ENCODE results near the gene RIN1. TPM values are rescaled to one million over a fixed set of nuclear protein-coding genes. Genes with fewer than 3 reads are reported as not detected.
"Not testable (repeated sequence)": the region's sequence is repeated elsewhere in the genome, so short reads cannot be mapped to it uniquely, and the experiment has no call there.

Gene RIN1, protein sequence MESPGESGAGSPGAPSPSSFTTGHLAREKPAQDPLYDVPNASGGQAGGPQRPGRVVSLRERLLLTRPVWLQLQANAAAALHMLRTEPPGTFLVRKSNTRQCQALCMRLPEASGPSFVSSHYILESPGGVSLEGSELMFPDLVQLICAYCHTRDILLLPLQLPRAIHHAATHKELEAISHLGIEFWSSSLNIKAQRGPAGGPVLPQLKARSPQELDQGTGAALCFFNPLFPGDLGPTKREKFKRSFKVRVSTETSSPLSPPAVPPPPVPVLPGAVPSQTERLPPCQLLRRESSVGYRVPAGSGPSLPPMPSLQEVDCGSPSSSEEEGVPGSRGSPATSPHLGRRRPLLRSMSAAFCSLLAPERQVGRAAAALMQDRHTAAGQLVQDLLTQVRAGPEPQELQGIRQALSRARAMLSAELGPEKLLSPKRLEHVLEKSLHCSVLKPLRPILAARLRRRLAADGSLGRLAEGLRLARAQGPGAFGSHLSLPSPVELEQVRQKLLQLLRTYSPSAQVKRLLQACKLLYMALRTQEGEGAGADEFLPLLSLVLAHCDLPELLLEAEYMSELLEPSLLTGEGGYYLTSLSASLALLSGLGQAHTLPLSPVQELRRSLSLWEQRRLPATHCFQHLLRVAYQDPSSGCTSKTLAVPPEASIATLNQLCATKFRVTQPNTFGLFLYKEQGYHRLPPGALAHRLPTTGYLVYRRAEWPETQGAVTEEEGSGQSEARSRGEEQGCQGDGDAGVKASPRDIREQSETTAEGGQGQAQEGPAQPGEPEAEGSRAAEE
- total RNA-seq, result 0.82 TPM

GRCh38 chr11:66336234-66337102, at the start of gene RIN1:
RIN1 (minus strand) TSS chr11:66336434; CDS start chr11:66336402, 32 bp downstream.
- DNase-seq (ENCODE audit: low spot score in 2 of 2), result peak; percentile 69 to 91
- FAIRE-seq, result no peak

- not testable (repeated sequence) for FAIRE-seq; DNase-seq (ENCODE audit: low spot score in 2 of 2)
Measured at GRCh38 chr11:66384316-66384715, 48.1 kb upstream of the RIN1 start.

DNA sequence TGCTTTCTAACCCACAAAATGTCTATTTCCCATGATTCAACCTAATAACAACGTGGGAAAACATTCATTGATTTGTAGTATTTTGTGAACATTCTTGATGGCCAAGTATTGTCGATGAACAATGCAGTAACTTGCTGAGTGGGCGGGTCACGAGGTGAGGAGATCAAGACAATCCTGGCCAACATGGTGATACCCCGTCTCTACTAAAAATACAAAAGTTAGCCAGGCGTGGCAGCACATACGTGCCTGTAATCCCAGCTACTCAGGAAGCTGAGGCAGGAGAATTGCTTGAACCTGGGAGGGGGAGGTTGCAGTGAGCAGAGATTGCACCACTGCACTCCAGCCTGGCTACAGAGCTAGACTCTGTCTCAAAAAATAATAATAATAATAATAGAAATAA, 44.0 kb upstream of the RIN1 start:
- not testable (repeated sequence) for DNase-seq (ENCODE audit: low spot score in 2 of 2); FAIRE-seq

GRCh38 chr11:66373690-66374287, 37.6 kb upstream of the RIN1 start:
- DNase-seq (ENCODE audit: low spot score in 2 of 2); FAIRE-seq: not testable (repeated sequence)

DNA sequence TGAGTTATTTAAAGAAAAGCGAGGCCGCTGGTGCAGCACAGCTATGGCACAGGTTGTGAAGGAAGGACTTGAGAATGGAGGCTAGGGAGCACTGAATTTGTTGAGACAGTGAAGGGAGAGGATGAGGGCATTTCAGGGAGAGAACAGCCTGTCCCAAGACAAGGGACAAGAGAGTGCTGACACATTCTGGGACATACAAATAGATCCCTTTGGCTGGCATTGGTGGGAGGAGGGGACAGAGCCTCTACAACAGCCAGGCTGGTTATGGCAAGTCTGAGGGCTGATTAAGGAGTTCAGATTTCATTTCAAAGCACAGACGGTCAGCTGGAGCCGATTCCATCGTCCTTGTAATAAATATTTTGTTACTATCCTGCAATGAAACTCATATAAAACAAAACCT, 37.0 kb upstream of the RIN1 start:
- no peak for DNase-seq (ENCODE audit: low spot score in 2 of 2)

GRCh38 chr11:66371627-66372415, 35.6 kb upstream of the RIN1 start, which contains the start of gene SLC29A2:
SLC29A2 (minus strand) TSS chr11:66371760; CDS start chr11:66371591, 169 bp downstream.
- no peak for FAIRE-seq

More for the DNA sequence above, 37.0 kb upstream of the RIN1 start:
- FAIRE-seq, result no peak

GRCh38 chr11:66369073-66369894, 33.0 kb upstream of the RIN1 start:
- FAIRE-seq (no peak), DNase-seq (ENCODE audit: low spot score in 2 of 2) (no peak)

More at GRCh38 chr11:66371627-66372415, 35.6 kb upstream of the RIN1 start, which contains the start of gene SLC29A2:
- no peak for DNase-seq (ENCODE audit: low spot score in 2 of 2)

DNA sequence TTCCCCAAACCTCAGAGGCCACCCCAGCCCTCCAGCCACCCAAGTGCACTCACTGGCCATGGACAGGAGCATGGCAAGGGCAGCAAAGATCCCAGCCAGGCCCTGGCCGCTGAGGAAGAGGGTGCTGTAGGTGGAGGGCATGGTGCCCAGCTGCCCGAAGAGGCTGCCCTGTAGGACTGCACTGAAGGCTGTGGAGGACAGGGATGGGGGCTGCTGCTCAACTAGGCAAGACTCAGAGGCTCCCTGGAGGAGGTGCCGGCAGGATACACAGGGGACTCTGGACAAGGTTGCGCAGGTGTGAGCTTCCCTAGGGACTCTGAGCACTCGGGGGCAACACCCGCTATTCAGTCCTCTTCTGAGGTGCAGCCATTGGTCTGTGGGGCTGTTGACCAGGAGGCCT, 32.2 kb upstream of the RIN1 start:
- DNase-seq (ENCODE audit: low spot score in 2 of 2), result no peak
- FAIRE-seq, result no peak

DNA sequence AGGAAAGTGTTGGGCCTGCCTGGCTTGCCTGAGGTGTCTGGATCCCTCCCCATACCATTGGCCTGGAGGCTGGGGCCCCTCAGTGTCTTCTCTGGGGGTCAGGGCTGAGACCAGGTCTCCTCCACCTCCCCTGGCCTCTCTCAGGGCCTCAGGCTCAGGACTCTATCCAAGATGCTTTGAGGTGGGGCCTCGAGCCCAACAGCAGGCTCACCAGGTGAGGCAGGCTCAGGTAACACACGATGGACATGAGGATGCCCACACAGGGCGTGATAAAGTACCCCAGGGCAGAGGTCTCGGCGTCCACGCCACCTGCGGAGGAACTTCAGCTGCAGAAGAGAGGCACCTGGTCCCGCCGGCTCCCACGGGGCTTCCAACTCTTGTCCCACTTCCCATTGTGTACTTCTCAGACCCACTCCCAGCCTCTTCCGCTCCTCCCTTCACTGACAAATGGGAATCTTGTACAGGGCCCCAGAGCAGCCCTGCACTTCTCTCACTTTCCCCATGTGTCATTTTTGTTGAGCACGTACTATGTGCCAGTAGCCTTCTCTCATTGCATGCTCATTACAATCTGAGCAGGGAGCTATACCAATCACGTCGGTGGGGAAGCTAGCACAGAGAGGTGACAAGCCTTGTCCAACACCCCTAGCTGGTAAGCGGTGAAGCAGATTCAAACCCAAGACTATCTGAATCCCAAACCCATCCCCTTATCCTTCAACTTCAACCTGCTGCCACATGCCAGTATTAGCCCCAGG, 31.5 kb upstream of the RIN1 start:
- DNase-seq (ENCODE audit: low spot score in 2 of 2), result no peak
- FAIRE-seq, result no peak

- FAIRE-seq (no peak), DNase-seq (ENCODE audit: low spot score in 2 of 2) (no peak)
Measured at GRCh38 chr11:66366844-66367477, 30.7 kb upstream of the RIN1 start.

GRCh38 chr11:66365711-66366619, 29.7 kb upstream of the RIN1 start:
- no peak for DNase-seq (ENCODE audit: low spot score in 2 of 2)
- no peak for FAIRE-seq

DNA sequence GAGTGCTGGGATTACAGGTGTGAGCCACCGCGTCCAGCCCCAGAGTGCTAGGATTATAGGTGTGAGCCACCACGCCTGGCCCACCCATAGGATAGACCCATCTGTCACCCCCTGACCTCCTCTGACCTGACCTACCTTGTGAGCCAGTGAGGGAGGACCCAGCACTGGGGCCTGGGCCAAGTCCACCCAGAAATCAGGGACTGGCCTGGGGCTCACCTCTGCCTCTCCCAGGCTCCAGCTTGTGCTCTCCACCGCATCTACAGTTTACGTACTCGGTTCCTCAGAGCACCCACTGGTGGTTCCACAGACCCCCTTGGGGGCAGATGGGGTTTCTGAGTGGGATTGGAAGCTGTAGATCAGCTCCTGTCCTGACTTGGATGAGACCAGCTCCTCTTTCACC, 28.9 kb upstream of the RIN1 start:
- DNase-seq (ENCODE audit: low spot score in 2 of 2), result peak in 1 of 2 donors; percentile 8
- no peak for FAIRE-seq

DNA sequence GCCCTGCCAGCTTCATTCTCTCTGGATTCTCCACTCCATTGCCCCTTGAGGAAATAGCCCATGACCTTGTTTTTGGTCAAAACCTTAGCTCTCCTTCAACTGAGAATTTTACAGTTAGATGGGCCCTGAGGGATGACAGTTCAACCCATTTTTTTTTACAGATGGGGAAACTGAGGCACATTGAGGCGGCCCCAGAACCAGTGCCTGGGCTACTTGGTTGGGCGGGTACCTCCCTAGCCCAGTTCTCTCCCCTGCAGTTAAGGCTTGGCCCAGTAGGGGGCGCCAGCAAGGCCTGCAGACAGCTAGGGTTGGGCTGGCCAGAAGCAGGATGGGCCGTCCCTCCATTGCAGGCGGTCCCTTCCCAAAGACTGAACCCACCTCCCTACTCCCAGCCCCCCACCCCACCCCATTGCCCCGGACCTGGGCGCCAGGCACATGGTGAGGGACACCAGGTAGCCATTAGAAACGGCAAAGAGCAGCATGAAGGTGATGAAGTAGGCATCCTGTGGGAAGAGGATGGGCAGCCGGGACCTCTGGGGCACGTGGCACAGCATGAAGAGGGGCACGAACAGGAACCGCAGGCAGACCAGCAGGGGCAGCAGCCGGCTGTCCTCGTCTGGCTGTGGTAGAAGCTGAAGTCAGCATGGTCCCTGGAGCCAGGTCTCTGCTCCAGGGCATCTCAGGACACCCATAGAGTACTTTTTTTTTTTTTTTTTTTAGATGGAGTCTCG, 27.7 kb upstream of the RIN1 start:
- peak in 1 of 2 donors; percentile 6 for DNase-seq (ENCODE audit: low spot score in 2 of 2)
- FAIRE-seq, result no peak

GRCh38 chr11:66363187-66363601, 27.0 kb upstream of the RIN1 start:
- FAIRE-seq (no peak), DNase-seq (ENCODE audit: low spot score in 2 of 2) (peak in 1 of 2 donors; percentile 3)

- FAIRE-seq (no peak), DNase-seq (ENCODE audit: low spot score in 2 of 2) (no peak)
Measured at GRCh38 chr11:66362481-66363147, 26.4 kb upstream of the RIN1 start.
